Measurements from ENCODE around the gene FAM180A.
"Not testable (repeated sequence)": the region's sequence is repeated elsewhere in the genome, so short reads cannot be mapped to it uniquely, and the experiment has no call there.

The FAM180A gene

DNA sequence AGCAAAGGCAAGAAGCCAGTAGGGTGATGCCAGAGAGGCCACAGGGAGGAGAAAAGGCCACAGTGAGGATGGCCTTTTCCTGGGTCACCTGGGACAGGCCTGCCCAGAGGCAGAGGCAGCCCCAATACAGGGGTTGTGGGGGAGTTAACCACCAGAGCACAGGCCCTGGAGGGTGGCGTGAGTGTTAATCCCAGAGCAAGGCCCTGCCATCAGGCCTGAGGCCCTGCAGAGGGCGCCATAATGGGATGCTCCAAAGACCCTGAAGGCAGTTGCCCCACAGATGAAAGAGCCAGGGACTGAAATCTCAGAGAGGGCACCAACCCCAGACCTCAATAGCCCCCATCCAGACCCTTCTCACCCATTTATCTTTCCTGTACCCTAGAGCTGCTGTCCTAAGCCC is 44.5 kb downstream of the FAM180A start:
- no peak overlapping the region for H3K4me3 ChIP-seq (ENCODE audit: low read depth, low read length)
- DNase-seq (ENCODE audit: low read depth): peak; percentile 45
- peak; percentile 72 for TF ChIP-seq CTCF (IDR thresholded peaks at IDR 0.05; ENCODE audit: low read depth, low read length)
- no peak for TF ChIP-seq MYC (IDR thresholded peaks at IDR 0.05; ENCODE audit: low read depth, low read length)
- no peak for TF ChIP-seq MAX (IDR thresholded peaks at IDR 0.05; ENCODE audit: low read depth, low read length)

- no peak overlapping the region for H3K4me3 ChIP-seq (ENCODE audit: low read depth, low read length)
- DNase-seq (ENCODE audit: low read depth): no peak
- TF ChIP-seq POLR2A (IDR thresholded peaks at IDR 0.05; ENCODE audit: extremely low read depth, insufficient read length): no peak
- no peak for TF ChIP-seq MAX (IDR thresholded peaks at IDR 0.05; ENCODE audit: low read depth, low read length)
- TF ChIP-seq MYC (IDR thresholded peaks at IDR 0.05; ENCODE audit: low read depth, low read length): no peak
- no peak for TF ChIP-seq CTCF (IDR thresholded peaks at IDR 0.05; ENCODE audit: low read depth, low read length)
These were observed 51.1 kb downstream of the FAM180A start for GRCh38 chr7:135697276-135698049.

DNA sequence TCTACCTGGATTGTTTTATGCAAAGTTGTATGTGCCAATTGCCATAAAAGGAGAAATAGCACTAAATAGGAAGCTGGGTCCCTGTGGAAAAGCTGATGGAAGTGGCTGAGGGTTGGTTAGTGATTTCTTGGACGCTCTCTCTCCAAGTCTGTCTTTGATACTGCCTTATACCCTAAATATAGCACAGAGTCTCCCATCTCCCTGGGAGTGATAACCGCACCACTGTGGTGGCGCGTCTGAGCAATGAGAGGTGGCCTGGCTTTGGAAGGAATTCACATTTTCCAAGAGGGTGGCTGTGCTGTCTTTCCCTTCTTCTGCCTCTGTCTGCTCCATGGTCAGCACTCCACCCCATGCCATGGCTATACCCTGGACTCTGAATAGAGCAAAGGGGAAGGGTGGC is 55.1 kb downstream of the FAM180A start:
- no peak for DNase-seq (ENCODE audit: low read depth)
- H3K4me3 ChIP-seq (ENCODE audit: low read depth, low read length): no peak overlapping the region
- TF ChIP-seq MAX (IDR thresholded peaks at IDR 0.05; ENCODE audit: low read depth, low read length): no peak
- no peak for TF ChIP-seq CTCF (IDR thresholded peaks at IDR 0.05; ENCODE audit: low read depth, low read length)
- no peak for TF ChIP-seq MYC (IDR thresholded peaks at IDR 0.05; ENCODE audit: low read depth, low read length)
- no peak for TF ChIP-seq POLR2A (IDR thresholded peaks at IDR 0.05; ENCODE audit: extremely low read depth, insufficient read length)

GRCh38 chr7:135692606-135693005 is 56.0 kb downstream of the FAM180A start:
- not testable (repeated sequence) for H3K4me3 ChIP-seq (ENCODE audit: low read depth, low read length); DNase-seq (ENCODE audit: low read depth)

DNA sequence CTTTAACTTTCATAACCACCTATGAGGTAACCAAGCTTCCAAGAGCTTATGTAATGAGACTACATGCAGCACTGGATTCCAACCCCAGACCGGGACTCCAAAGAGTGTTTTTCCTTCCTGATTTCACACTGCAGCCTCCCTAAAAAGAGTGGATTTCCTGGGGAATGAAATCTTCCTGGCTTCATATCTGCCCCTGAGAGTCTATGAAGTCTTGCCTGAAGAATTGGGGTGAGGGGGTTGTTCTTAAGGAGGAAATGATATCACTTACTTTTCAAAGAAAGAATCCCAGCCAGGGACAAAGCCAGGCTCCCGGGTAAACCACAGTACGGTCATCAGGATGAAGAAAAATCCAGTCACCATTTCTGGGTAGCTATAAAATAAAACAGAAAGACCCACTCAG is 56.6 kb downstream of the FAM180A start:
- DNase-seq (ENCODE audit: low read depth): no peak
- H3K4me3 ChIP-seq (ENCODE audit: low read depth, low read length): no peak overlapping the region
- TF ChIP-seq POLR2A (IDR thresholded peaks at IDR 0.05; ENCODE audit: extremely low read depth, insufficient read length): no peak
- TF ChIP-seq MYC (IDR thresholded peaks at IDR 0.05; ENCODE audit: low read depth, low read length): no peak
- no peak for TF ChIP-seq CTCF (IDR thresholded peaks at IDR 0.05; ENCODE audit: low read depth, low read length)
- TF ChIP-seq MAX (IDR thresholded peaks at IDR 0.05; ENCODE audit: low read depth, low read length): no peak

GRCh38 chr7:135690566-135690965 is 58.0 kb downstream of the FAM180A start:
- TF ChIP-seq MAX (IDR thresholded peaks at IDR 0.05; ENCODE audit: low read depth, low read length): no peak
- no peak for TF ChIP-seq MYC (IDR thresholded peaks at IDR 0.05; ENCODE audit: low read depth, low read length)
- TF ChIP-seq POLR2A (IDR thresholded peaks at IDR 0.05; ENCODE audit: extremely low read depth, insufficient read length): no peak
- no peak for TF ChIP-seq CTCF (IDR thresholded peaks at IDR 0.05; ENCODE audit: low read depth, low read length)
- no peak for DNase-seq (ENCODE audit: low read depth)
- H3K4me3 ChIP-seq (ENCODE audit: low read depth, low read length): no peak overlapping the region
